HepG2 (cell line): ENCODE data around the gene DHRS12.

Experiments used
- BHLHE40 ChIP-seq: IDR thresholded peaks from 2 replicates; pipeline ENCODE4 v1.6.1; 2011; ENCODE audit warnings: low read length, improper control_type of control experiment
- CBX5 ChIP-seq: sonication (generic); formaldehyde crosslinking; IDR thresholded peaks from 2 replicates; pipeline ENCODE4 v1.4.0; 2020; ENCODE audit warnings: missing genetic modification reagents, borderline replicate concordance
- ELF1 ChIP-seq: sonication (generic); formaldehyde crosslinking; IDR thresholded peaks from 2 replicates; pipeline ENCODE4 v1.4.0; 2020; ENCODE audit warnings: missing genetic modification reagents
- MYC ChIP-seq: sonication (generic); formaldehyde crosslinking; IDR thresholded peaks from 2 replicates; pipeline ENCODE4 v1.9.0; 2021; ENCODE audit warnings: missing genetic modification reagents, borderline replicate concordance
- NPAS2 ChIP-seq: sonication (generic); formaldehyde crosslinking; IDR thresholded peaks from 2 replicates; pipeline ENCODE4 v1.8.0; 2022; ENCODE audit warnings: mild to moderate bottlenecking, missing genetic modification reagents, borderline replicate concordance
- PATZ1 ChIP-seq: sonication (generic); formaldehyde crosslinking; IDR thresholded peaks from 2 replicates; pipeline ENCODE4 v1.4.0; 2020; ENCODE audit warnings: missing genetic modification reagents
- REST ChIP-seq, 2 experiments: IDR thresholded peaks; 2 replicates each; pipeline ENCODE4 v1.6.1; 2011 to 2012; ENCODE audit warnings: low read length in 2 of 2, borderline replicate concordance in 1 of 2, low read depth in 1 of 2, mild to moderate bottlenecking in 1 of 2, moderate library complexity in 1 of 2
- ZNF558 ChIP-seq: sonication (generic); formaldehyde crosslinking; IDR thresholded peaks from 2 replicates; pipeline ENCODE4 v1.9.0; 2022; ENCODE audit warnings: mild to moderate bottlenecking, missing genetic modification reagents, borderline replicate concordance
- ZNF687 ChIP-seq: sonication (generic); formaldehyde crosslinking; IDR thresholded peaks from 2 replicates; pipeline ENCODE4 v1.5.1; 2020; ENCODE audit warnings: mild to moderate bottlenecking, missing genetic modification reagents, moderate library complexity
- ZNF766 ChIP-seq: sonication (generic); formaldehyde crosslinking; IDR thresholded peaks from 2 replicates; pipeline ENCODE4 v1.5.0; 2020; ENCODE audit warnings: missing genetic modification reagents, borderline replicate concordance
- TF ChIP-seq, protein P1 (sequence below): sonication (generic); formaldehyde crosslinking; IDR thresholded peaks from 2 replicates; pipeline ENCODE4 v1.5.0; 2020; ENCODE audit warnings: mild to moderate bottlenecking, missing genetic modification reagents, moderate library complexity
- TF ChIP-seq, protein P2 (sequence below): sonication (generic); formaldehyde crosslinking; IDR thresholded peaks from 2 replicates; pipeline ENCODE4 v1.5.1; 2020; ENCODE audit warnings: mild to moderate bottlenecking, missing genetic modification reagents, borderline replicate concordance
- TF ChIP-seq, protein P3 (sequence below): IDR thresholded peaks from 2 replicates; pipeline ENCODE4 v1.6.1; 2016; ENCODE audit warnings: low read depth, missing genetic modification reagents, missing compliant biosample characterization

- no peak for TF ChIP-seq ZNF766
- TF ChIP-seq NPAS2 (CRISPR knock-in tag) = no peak
- TF ChIP-seq, protein P1, sequence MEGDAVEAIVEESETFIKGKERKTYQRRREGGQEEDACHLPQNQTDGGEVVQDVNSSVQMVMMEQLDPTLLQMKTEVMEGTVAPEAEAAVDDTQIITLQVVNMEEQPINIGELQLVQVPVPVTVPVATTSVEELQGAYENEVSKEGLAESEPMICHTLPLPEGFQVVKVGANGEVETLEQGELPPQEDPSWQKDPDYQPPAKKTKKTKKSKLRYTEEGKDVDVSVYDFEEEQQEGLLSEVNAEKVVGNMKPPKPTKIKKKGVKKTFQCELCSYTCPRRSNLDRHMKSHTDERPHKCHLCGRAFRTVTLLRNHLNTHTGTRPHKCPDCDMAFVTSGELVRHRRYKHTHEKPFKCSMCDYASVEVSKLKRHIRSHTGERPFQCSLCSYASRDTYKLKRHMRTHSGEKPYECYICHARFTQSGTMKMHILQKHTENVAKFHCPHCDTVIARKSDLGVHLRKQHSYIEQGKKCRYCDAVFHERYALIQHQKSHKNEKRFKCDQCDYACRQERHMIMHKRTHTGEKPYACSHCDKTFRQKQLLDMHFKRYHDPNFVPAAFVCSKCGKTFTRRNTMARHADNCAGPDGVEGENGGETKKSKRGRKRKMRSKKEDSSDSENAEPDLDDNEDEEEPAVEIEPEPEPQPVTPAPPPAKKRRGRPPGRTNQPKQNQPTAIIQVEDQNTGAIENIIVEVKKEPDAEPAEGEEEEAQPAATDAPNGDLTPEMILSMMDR (CRISPR knock-in tag) = no peak
- TF ChIP-seq, protein P2, sequence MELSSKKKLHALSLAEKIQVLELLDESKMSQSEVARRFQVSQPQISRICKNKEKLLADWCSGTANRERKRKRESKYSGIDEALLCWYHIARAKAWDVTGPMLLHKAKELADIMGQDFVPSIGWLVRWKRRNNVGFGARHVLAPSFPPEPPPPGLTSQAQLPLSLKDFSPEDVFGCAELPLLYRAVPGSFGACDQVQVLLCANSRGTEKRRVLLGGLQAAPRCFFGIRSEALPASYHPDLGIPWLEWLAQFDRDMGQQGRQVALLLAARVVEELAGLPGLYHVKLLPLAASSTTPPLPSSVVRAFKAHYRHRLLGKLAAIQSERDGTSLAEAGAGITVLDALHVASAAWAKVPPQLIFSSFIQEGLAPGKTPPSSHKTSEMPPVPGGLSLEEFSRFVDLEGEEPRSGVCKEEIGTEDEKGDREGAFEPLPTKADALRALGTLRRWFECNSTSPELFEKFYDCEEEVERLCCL = no peak
- no peak for TF ChIP-seq CBX5
- TF ChIP-seq ZNF687 (CRISPR knock-in tag) = no peak
- no peak for TF ChIP-seq BHLHE40
- TF ChIP-seq REST (IDR thresholded peaks at IDR 0.05; ENCODE audit: borderline replicate concordance in 1 of 2, low read depth in 1 of 2, low read length in 2 of 2) = no peak
- TF ChIP-seq PATZ1 (CRISPR knock-in tag) = no peak
- no peak for TF ChIP-seq ELF1 (CRISPR knock-in tag)
- TF ChIP-seq MYC (CRISPR knock-in tag) = no peak
- no peak for TF ChIP-seq ZNF558 (CRISPR knock-in tag)
- TF ChIP-seq, protein P3, sequence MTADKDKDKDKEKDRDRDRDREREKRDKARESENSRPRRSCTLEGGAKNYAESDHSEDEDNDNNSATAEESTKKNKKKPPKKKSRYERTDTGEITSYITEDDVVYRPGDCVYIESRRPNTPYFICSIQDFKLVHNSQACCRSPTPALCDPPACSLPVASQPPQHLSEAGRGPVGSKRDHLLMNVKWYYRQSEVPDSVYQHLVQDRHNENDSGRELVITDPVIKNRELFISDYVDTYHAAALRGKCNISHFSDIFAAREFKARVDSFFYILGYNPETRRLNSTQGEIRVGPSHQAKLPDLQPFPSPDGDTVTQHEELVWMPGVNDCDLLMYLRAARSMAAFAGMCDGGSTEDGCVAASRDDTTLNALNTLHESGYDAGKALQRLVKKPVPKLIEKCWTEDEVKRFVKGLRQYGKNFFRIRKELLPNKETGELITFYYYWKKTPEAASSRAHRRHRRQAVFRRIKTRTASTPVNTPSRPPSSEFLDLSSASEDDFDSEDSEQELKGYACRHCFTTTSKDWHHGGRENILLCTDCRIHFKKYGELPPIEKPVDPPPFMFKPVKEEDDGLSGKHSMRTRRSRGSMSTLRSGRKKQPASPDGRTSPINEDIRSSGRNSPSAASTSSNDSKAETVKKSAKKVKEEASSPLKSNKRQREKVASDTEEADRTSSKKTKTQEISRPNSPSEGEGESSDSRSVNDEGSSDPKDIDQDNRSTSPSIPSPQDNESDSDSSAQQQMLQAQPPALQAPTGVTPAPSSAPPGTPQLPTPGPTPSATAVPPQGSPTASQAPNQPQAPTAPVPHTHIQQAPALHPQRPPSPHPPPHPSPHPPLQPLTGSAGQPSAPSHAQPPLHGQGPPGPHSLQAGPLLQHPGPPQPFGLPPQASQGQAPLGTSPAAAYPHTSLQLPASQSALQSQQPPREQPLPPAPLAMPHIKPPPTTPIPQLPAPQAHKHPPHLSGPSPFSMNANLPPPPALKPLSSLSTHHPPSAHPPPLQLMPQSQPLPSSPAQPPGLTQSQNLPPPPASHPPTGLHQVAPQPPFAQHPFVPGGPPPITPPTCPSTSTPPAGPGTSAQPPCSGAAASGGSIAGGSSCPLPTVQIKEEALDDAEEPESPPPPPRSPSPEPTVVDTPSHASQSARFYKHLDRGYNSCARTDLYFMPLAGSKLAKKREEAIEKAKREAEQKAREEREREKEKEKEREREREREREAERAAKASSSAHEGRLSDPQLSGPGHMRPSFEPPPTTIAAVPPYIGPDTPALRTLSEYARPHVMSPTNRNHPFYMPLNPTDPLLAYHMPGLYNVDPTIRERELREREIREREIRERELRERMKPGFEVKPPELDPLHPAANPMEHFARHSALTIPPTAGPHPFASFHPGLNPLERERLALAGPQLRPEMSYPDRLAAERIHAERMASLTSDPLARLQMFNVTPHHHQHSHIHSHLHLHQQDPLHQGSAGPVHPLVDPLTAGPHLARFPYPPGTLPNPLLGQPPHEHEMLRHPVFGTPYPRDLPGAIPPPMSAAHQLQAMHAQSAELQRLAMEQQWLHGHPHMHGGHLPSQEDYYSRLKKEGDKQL = no peak
These were observed 16.1 kb upstream of the DHRS12 start for GRCh38 chr13:51820016-51820597.
